ENCODE measurements around the gene BDKRB2.
"Not testable (repeated sequence)": the region's sequence is repeated elsewhere in the genome, so short reads cannot be mapped to it uniquely, and the experiment has no call there.

BDKRB2 gene

GRCh38 chr14:96237641-96238040 lies 33.0 kb downstream of the BDKRB2 start:
- TF ChIP-seq CTCF (IDR thresholded peaks at IDR 0.05; ENCODE audit: extremely low read depth, missing control alignments), result no peak
- no peak for DNase-seq (ENCODE audit: low spot score)

DNA sequence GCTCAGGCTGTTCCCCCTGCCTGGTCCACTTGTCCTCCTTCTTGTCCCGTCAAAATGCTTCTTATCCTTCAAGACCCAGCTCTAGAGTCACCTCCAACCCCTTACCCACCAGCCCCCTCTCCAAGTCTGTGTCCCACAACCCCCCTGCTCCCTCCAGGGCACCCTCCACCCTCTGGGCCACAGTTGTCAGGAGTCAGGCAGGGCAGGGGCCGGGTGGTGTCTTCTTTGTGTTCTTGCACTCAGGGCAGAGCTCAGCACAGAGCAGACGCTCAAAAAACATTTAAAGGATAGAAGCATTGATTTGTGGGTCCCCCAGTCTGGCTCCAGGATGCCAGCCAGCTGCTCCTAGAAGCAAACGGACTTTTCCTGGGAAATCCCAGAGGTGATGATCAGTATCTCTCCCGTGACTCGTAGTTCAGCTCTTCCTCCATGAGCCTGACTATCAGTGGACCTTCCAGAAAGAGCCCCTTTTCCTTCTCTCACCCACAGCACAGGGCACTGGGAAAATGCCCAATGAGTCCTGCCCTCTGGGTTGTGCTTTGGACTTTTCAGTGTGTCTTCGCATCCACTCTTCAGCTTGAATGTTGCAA lies 34.1 kb downstream of the BDKRB2 start:
- DNase-seq (ENCODE audit: low spot score), result no peak
- no peak for TF ChIP-seq CTCF (IDR thresholded peaks at IDR 0.05; ENCODE audit: extremely low read depth, missing control alignments)

DNA sequence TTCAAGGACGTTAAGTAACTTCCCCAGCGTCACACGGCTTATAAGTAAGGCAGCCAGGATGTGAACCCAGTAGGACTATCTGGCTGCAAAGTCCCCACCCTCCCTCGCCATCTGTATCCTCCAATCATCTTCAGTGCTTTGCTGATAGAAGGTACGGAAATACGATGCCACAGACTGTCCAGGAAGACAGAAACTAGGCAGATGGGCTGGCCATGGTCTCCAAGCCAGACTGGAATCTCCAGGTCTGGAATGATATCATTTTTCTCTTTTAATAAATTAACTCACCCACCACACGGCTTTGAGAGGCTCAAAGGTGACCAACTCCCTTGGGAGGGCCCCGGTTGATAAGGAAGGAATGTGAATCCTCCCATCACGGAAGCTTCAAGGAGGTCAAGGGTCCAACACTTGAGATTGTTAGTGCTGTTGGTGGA lies 35.1 kb downstream of the BDKRB2 start:
- DNase-seq (ENCODE audit: low spot score), result no peak
- TF ChIP-seq CTCF (IDR thresholded peaks at IDR 0.05; ENCODE audit: extremely low read depth, missing control alignments), result no peak

GRCh38 chr14:96240641-96241040 lies 36.0 kb downstream of the BDKRB2 start:
- no peak for DNase-seq (ENCODE audit: low spot score)

GRCh38 chr14:96242126-96242525 lies 37.5 kb downstream of the BDKRB2 start:
- TF ChIP-seq CTCF (IDR thresholded peaks at IDR 0.05; ENCODE audit: extremely low read depth, missing control alignments), result no peak
- DNase-seq (ENCODE audit: low spot score), result no peak

More at GRCh38 chr14:96240641-96241040, 36.0 kb downstream of the BDKRB2 start:
- TF ChIP-seq CTCF (IDR thresholded peaks at IDR 0.05; ENCODE audit: extremely low read depth, missing control alignments), result no peak

DNA sequence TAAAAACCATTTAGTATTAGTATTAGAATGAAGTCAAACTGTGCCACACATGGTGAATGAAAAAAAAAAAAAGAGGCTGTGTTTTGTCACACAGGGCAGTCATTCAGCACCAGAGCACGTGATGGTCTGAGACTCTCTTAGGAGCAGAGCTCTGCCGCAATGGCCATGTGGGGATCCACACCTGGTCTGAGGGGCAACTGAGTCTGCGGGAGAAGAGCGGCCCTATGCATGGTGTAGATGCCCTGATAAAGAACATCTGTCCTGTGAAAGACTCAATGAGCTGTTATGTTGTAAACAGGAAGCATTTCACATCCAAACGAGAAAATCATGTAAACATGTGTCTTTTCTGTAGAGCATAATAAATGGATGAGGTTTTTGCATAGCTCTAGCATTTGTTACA lies 39.1 kb downstream of the BDKRB2 start:
- no peak for DNase-seq (ENCODE audit: low spot score)
- no peak for TF ChIP-seq CTCF (IDR thresholded peaks at IDR 0.05; ENCODE audit: extremely low read depth, missing control alignments)

GRCh38 chr14:96245074-96245473 lies 40.4 kb downstream of the BDKRB2 start:
- not testable (repeated sequence) for DNase-seq (ENCODE audit: low spot score)

All from GM20000 (cell line).